Right atrium auricular region (tissue), 2 donors: Measurements from ENCODE around the gene NTNG1. TPM values are rescaled to one million over a fixed set of nuclear protein-coding genes. Genes with fewer than 3 reads are reported as not detected.
A peak's percentile ranks its signal among the peaks of the same experiment; 100 is the strongest.
"Not testable (repeated sequence)": the region's sequence is repeated elsewhere in the genome, so short reads cannot be mapped to it uniquely, and the experiment has no call there.

Experiments
- DNase-seq: peaks from one replicate; pipeline ENCODE4 v3.0.0-alpha.2; 2019; ENCODE audit warnings: low spot score
- H3K27ac ChIP-seq, 2 donors: fragments of 200-600 bp; sonication (generic); 1 replicate in 1 of 2; 2 replicates in 1 of 2; pipeline ENCODE4 v1.5.1; 2016 to 2019
- H3K27me3 ChIP-seq, 2 donors: fragments of 200-600 bp; sonication (generic); one replicate each; pipeline versions ENCODE4 v1.5.1 to v1.6.0; 2017 to 2019
- H3K36me3 ChIP-seq: fragments of 200-600 bp; sonication (generic); one replicate; pipeline ENCODE4 v1.5.1; 2016
- H3K4me1 ChIP-seq, 2 donors: fragments of 200-600 bp; sonication (generic); one replicate each; pipeline versions ENCODE4 v1.5.1 to v1.6.0; 2017 to 2019
- H3K4me3 ChIP-seq, 2 donors: fragments of 200-600 bp; sonication (generic); 1 replicate in 1 of 2; 2 replicates in 1 of 2; pipeline ENCODE4 v1.5.1; 2017 to 2019; ENCODE audit warnings: mild to moderate bottlenecking in 1 of 2, moderate library complexity in 1 of 2
- H3K9me3 ChIP-seq, 2 donors: fragments of 200-600 bp; sonication (generic); one replicate each; pipeline ENCODE4 v1.5.1; 2019
- total RNA-seq, 2 donors: library from RNA; depleted of rRNA; stranded (reverse); fragments of >200 nt; gene quantifications; one replicate each; pipeline ENCODE4 v1.1.0, GENCODE V29; 2016
- TF ChIP-seq, protein P1 (sequence below), 2 donors: fragments of 200-600 bp; sonication (generic); IDR thresholded peaks; one replicate each; pipeline ENCODE4 v1.5.1; 2019; ENCODE audit warnings: antibody characterized with exemption in 2 of 2

NTNG1 gene
- 1 to 10 TPM; 1.8 to 2.6 TPM for total RNA-seq

DNA sequence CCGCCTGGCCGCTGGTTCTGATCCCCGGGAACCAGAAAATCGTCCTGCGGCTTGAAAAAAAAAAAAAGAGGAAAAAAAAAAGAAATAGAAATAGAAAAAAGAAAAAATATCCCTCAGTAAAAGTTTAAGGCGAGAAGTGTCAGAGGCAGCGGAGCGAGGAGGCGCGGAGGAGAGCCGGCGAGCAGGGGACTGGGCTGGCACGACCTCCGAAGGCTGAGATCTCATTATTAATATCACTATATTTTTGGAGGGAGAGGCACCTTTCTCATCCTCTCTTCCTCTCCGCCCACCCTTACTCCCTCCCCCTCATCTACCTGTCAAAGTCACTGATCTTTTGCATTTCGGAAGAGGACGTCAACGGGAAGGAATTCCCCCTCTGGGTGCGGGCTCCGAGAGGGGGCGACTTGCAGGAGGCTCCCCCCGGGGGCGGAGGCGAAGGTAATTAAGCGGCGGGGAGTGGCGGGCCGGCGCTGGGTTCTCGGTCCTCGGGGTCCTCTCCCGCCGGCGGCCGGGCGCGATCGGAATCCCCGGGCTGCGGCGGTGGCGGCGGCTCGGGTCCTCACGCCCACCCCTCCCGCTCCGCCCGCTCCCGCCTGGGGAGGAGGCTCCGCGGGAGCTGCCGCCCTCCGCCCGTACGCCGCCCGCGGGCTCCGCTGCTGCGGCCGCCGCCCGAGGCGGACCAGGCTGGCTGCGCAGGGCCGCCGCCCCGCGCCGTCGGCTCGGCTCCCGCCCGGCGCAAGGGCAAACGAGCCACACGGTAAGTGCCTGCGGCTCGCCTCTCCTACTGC, at the start of gene NTNG1:
TSS of gene NTNG1 (plus strand) at position 337 of the 788 bp plus-strand sequence.
- peak within 1 kb of the TSS; percentile 28 to 55 for H3K4me3 ChIP-seq
- H3K27ac ChIP-seq = no peak within 1 kb of the TSS
- no peak for DNase-seq
- H3K27me3 ChIP-seq = peaks cover 0 to 11% of the 10 kb centered on the region in 2 donors
- peaks cover 0 to 21% of the 10 kb centered on the region in 2 donors for H3K4me1 ChIP-seq
- H3K36me3 ChIP-seq = no peaks in the 10 kb centered on the region
- TF ChIP-seq, protein P1, sequence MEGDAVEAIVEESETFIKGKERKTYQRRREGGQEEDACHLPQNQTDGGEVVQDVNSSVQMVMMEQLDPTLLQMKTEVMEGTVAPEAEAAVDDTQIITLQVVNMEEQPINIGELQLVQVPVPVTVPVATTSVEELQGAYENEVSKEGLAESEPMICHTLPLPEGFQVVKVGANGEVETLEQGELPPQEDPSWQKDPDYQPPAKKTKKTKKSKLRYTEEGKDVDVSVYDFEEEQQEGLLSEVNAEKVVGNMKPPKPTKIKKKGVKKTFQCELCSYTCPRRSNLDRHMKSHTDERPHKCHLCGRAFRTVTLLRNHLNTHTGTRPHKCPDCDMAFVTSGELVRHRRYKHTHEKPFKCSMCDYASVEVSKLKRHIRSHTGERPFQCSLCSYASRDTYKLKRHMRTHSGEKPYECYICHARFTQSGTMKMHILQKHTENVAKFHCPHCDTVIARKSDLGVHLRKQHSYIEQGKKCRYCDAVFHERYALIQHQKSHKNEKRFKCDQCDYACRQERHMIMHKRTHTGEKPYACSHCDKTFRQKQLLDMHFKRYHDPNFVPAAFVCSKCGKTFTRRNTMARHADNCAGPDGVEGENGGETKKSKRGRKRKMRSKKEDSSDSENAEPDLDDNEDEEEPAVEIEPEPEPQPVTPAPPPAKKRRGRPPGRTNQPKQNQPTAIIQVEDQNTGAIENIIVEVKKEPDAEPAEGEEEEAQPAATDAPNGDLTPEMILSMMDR (IDR thresholded peaks at IDR 0.05) = no peak
- no peaks in the 10 kb centered on the region for H3K9me3 ChIP-seq

DNA sequence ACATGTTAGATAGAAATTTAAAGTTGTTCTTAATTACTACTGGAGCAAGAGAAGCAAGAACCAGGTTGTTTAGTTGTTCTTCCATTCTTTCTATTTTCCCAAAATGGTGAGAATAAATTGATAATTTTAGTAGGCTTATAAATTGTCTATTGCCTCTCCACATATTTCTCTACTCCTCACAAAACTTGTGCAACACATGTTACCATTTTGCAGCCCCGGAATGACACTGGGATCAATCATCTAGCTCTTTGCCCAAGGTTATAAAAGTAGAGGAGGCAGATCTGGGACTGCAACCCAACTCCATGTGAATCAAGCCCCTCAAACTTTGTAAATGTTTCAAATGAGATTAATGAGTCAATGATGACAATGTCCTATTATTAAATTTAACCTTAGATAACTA, 49.4 kb upstream of the NTNG1 start:
- no peaks in the 10 kb centered on the region for H3K9me3 ChIP-seq
- H3K4me1 ChIP-seq = no peaks in the 10 kb centered on the region
- H3K27me3 ChIP-seq = no peaks in the 10 kb centered on the region
- no peak overlapping the region for H3K4me3 ChIP-seq
- no peak overlapping the region for H3K27ac ChIP-seq
- no peaks in the 10 kb centered on the region for H3K36me3 ChIP-seq
- no peak for DNase-seq
- TF ChIP-seq, protein P1 (IDR thresholded peaks at IDR 0.05) = no peak

- DNase-seq, H3K9me3 ChIP-seq, H3K27me3 ChIP-seq, H3K4me3 ChIP-seq, H3K4me1 ChIP-seq, H3K27ac ChIP-seq, H3K36me3 ChIP-seq: not testable (repeated sequence)
Observed at GRCh38 chr1:107093395-107093794, 47.4 kb upstream of the NTNG1 start.

DNA sequence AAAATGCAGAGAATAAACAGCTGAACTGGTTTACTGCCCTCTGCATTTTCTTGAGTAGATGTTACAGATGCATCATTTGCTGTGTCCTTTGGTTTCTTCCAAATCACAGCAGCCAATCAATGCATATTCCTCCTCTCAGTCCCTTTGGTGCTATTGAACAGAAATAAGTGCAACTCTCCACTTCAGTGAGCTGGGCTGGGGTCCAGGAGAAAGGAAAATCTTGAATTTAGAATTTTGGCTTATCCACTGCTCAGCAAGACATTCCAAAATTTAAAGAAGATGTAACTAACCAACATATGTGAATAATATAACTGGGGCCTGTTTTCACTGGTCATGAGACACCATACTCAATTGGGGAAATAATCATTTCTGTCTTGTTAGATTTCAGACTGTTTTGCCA, 45.2 kb upstream of the NTNG1 start:
- no peak for DNase-seq

GRCh38 chr1:107096690-107097089, 44.1 kb upstream of the NTNG1 start:
- Histone ChIP-seq H3K27me3 (no peaks in the 10 kb centered on the region), H3K36me3 (no peaks in the 10 kb centered on the region), H3K4me1 (no peaks in the 10 kb centered on the region), H3K9me3 (no peaks in the 10 kb centered on the region), H3K4me3 (no peak overlapping the region), H3K27ac (no peak overlapping the region)
- DNase-seq = no peak
- TF ChIP-seq, protein P1 (IDR thresholded peaks at IDR 0.05) = no peak

More for the DNA sequence above, 45.2 kb upstream of the NTNG1 start:
- H3K9me3 ChIP-seq = no peaks in the 10 kb centered on the region
- no peaks in the 10 kb centered on the region for H3K4me1 ChIP-seq
- no peaks in the 10 kb centered on the region for H3K36me3 ChIP-seq
- no peaks in the 10 kb centered on the region for H3K27me3 ChIP-seq
- no peak overlapping the region for H3K27ac ChIP-seq
- TF ChIP-seq, protein P1 (IDR thresholded peaks at IDR 0.05) = no peak
- H3K4me3 ChIP-seq = no peak overlapping the region

DNA sequence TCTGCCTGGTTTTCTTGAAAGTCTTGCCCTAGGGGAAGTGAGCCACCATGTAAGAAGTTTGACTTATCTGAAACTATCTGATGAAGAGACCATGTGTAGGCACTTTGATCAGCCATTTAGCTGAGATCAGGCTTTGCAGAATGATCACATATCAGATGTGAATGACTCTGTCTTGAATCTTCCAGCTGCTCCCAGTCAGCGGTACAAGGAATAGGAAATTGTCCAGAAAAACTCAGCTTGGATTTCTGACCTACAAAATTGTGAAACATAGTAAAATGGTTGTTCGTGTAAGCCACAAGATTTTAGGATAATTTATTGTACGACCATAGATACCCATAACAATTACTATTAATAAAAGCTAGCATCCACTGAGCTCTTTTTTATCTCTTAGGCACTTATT, 41.9 kb upstream of the NTNG1 start:
- Histone ChIP-seq H3K9me3 (no peaks in the 10 kb centered on the region), H3K4me1 (no peaks in the 10 kb centered on the region), H3K4me3 (no peak overlapping the region), H3K27ac (no peak overlapping the region), H3K27me3 (no peaks in the 10 kb centered on the region), H3K36me3 (no peaks in the 10 kb centered on the region)
- no peak for DNase-seq
- TF ChIP-seq, protein P1 (IDR thresholded peaks at IDR 0.05) = no peak
